PC-3 (cell line): Measurements from ENCODE around the gene COL6A1.

Experiments
- CTCF ChIP-seq: fragments of 300-600 bp; sonication (generic); conservative IDR thresholded peaks from 2 replicates; pipeline ENCODE4 v1.5.1; 2017; ENCODE audit warnings: antibody characterized with exemption, low read depth, mild to moderate bottlenecking, low read length
- EZH2 ChIP-seq: fragments of 300-600 bp; sonication (generic); IDR thresholded peaks from one replicate; pipeline ENCODE4 v1.6.1; 2017; ENCODE audit warnings: antibody characterized with exemption, mild to moderate bottlenecking, low read length; ENCODE audit not compliant: unreplicated experiment
- EZH2phosphoT487 ChIP-seq: fragments of 300-600 bp; sonication (generic); IDR thresholded peaks from 2 replicates; pipeline ENCODE4 v1.6.1; 2018; ENCODE audit warnings: mild to moderate bottlenecking, antibody characterized with exemption, low read length, borderline replicate concordance

- TF ChIP-seq CTCF (no peak), EZH2 (no peak), EZH2phosphoT487 (no peak)
Observed at GRCh38 chr21:45941338-45941710, 40.2 kb upstream of the COL6A1 start.
